CD4-positive, alpha-beta T cell (primary cell): ENCODE data around the gene MTHFD1L. TPM values are rescaled to one million over a fixed set of nuclear protein-coding genes. Genes with fewer than 3 reads are reported as not detected.
"Not testable (repeated sequence)": the region's sequence is repeated elsewhere in the genome, so short reads cannot be mapped to it uniquely, and the experiment has no call there.

Experiments
- ATAC-seq: fragments of 200-7000 bp; cut with Tn5 transposase; one replicate; pipeline ENCODE4 v1.10.0; 2022; ENCODE audit warnings: mild to moderate bottlenecking; ENCODE audit not compliant: poor library complexity
- CTCF ChIA-PET: fragments of 350-600 bp; sonication (Branson Sonifier 250); formaldehyde crosslinking; loops from one replicate; lab custom pipeline; 2021; ENCODE audit warnings: antibody characterized with exemption, inconsistent platforms; lab: Charles Lee
- POLR2A ChIA-PET: fragments of 350-600 bp; sonication (Branson Sonifier 250); formaldehyde crosslinking; loops from one replicate; lab custom pipeline; 2021; ENCODE audit warnings: antibody characterized with exemption, inconsistent platforms; lab: Charles Lee
- DNase-seq, 14 experiments: peaks; one replicate each; pipeline ENCODE4 v3.0.0-alpha.2; 2013 to 2020; ENCODE audit warnings: mixed read lengths in 2 of 14
- H3K27ac ChIP-seq, 2 donors: one replicate each; pipeline versions ENCODE4 v1.5.1 to v1.7.0; 2013; ENCODE audit warnings: low read length in 2 of 2, low read depth in 1 of 2, mild to moderate bottlenecking in 1 of 2
- H3K27me3 ChIP-seq, 2 experiments: 1 replicate in 1 of 2; 2 replicates in 1 of 2; pipeline versions ENCODE4 v1.6.1 to v1.7.0; 2013; ENCODE audit warnings: low read length in 2 of 2, control low read depth in 1 of 2, mild to moderate bottlenecking in 1 of 2, moderate library complexity in 1 of 2; ENCODE audit not compliant: insufficient read depth in 2 of 2, control insufficient read depth in 1 of 2
- H3K36me3 ChIP-seq: one replicate; pipeline ENCODE4 v1.6.1; 2013; ENCODE audit warnings: low read length, control low read depth; ENCODE audit not compliant: insufficient read depth
- H3K4me1 ChIP-seq: one replicate; pipeline ENCODE4 v1.6.1; 2013; ENCODE audit warnings: low read length, control low read depth; ENCODE audit not compliant: insufficient read depth
- H3K4me3 ChIP-seq: one replicate; pipeline ENCODE4 v1.5.1; 2013; ENCODE audit warnings: mild to moderate bottlenecking, low read length, moderate library complexity
- H3K9me3 ChIP-seq, 2 experiments: 1 replicate in 1 of 2; 2 replicates in 1 of 2; pipeline versions ENCODE4 v1.6.1 to v1.7.0; 2013; ENCODE audit warnings: low read length in 2 of 2, mild to moderate bottlenecking in 2 of 2, control low read depth in 1 of 2, moderate library complexity in 1 of 2; ENCODE audit not compliant: control insufficient read depth in 1 of 2, insufficient read depth in 1 of 2
- H3K27ac Mint-ChIP-seq: one replicate; pipeline ENCODE4 v1.8.0; 2020; ENCODE audit warnings: mixed read lengths
- H3K27me3 Mint-ChIP-seq: one replicate; pipeline ENCODE4 v1.8.0; 2021; ENCODE audit warnings: mixed read lengths
- H3K36me3 Mint-ChIP-seq: one replicate; pipeline ENCODE4 v1.8.0; 2021; ENCODE audit warnings: low read depth, mixed read lengths
- H3K4me1 Mint-ChIP-seq: one replicate; pipeline ENCODE4 v1.8.0; 2021; ENCODE audit warnings: low read depth, mixed read lengths
- H3K4me3 Mint-ChIP-seq: one replicate; pipeline ENCODE4 v1.8.0; 2020; ENCODE audit warnings: mild to moderate bottlenecking, mixed read lengths
- H3K9me3 Mint-ChIP-seq: one replicate; pipeline ENCODE4 v1.8.0; 2020; ENCODE audit warnings: mixed read lengths
- intact Hi-C, 2 experiments: fragments of 100-400 bp; cut with DNase I in 1 of 2; cut with micrococcal nuclease in 1 of 2; formaldehyde crosslinking; loops; one replicate each; pipeline versions ENCODE4 v1.15.1 to v1.9.0; 2023 to 2025; cut with DNase I, micrococcal nuclease
- total RNA-seq, 174 experiments: library from RNA in 2 of 174; stranded (reverse) in 2 of 174; gene quantifications; one replicate each; pipeline ENCODE4 v1.2.3 and lab custom pipeline; 2021 to 2026
- TF ChIP-seq, protein P1 (sequence below): fragments of 200-600 bp; IDR thresholded peaks from one replicate; pipeline ENCODE4 v1.8.0; 2022; ENCODE audit warnings: antibody characterized with exemption, mild to moderate bottlenecking

Gene MTHFD1L
- total RNA-seq, 2 experiments from 2014 or later = 8.8 to 9.7 TPM

DNA sequence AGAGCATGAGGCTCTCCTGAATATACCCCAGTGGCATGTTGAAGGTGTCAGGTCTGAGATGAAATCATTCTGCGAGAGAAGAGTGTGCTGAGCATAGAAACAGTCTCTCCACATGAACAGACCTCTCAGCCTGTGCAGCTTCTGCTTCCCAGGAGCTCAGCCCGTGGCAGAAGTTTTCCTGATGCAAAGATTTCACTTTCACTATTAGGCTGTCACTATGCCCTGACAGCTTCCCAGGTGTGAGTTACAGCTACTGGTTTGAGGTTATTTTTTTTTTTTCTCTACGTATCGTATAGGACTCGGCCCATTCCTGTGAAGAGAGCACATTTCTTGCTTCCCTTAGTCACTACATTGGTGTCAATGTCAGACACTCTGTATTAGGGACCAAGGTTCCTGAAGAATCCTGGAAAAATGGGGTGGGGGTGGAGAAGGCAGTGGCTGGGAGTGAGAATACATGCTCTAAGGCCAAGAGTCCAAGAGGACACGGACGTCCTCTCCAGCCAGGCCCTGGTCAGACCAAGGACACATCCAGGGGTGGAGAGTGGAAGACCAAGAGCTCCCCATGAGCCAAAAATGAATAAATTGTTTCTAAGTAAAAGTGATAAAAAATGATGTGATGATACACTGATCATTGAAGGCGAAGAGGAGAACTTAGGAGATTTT, 253.1 kb downstream of the MTHFD1L start:
- Histone ChIP-seq H3K4me1 (no peaks in the 10 kb centered on the region), H3K27ac (no peak overlapping the region), H3K36me3 (no peaks in the 10 kb centered on the region), H3K4me3 (no peak overlapping the region), H3K27me3 (no peaks in the 10 kb centered on the region), H3K9me3 (peaks cover 0 to 7% of the 10 kb centered on the region in 2 experiments)
- POLR2A ChIA-PET = no interaction called here
- Mint-ChIP-seq H3K36me3 (no peaks in the 10 kb centered on the region), H3K4me1 (no peaks in the 10 kb centered on the region), H3K9me3 (no peaks in the 10 kb centered on the region), H3K27me3 (no peaks in the 10 kb centered on the region), H3K4me3 (no peak overlapping the region), H3K27ac (no peak overlapping the region)
- TF ChIP-seq, protein P1, sequence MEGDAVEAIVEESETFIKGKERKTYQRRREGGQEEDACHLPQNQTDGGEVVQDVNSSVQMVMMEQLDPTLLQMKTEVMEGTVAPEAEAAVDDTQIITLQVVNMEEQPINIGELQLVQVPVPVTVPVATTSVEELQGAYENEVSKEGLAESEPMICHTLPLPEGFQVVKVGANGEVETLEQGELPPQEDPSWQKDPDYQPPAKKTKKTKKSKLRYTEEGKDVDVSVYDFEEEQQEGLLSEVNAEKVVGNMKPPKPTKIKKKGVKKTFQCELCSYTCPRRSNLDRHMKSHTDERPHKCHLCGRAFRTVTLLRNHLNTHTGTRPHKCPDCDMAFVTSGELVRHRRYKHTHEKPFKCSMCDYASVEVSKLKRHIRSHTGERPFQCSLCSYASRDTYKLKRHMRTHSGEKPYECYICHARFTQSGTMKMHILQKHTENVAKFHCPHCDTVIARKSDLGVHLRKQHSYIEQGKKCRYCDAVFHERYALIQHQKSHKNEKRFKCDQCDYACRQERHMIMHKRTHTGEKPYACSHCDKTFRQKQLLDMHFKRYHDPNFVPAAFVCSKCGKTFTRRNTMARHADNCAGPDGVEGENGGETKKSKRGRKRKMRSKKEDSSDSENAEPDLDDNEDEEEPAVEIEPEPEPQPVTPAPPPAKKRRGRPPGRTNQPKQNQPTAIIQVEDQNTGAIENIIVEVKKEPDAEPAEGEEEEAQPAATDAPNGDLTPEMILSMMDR = no peak
- CTCF ChIA-PET = no interaction called here
- DNase-seq = no peak
- no peak for ATAC-seq
- intact Hi-C loops = no loop called here

DNA sequence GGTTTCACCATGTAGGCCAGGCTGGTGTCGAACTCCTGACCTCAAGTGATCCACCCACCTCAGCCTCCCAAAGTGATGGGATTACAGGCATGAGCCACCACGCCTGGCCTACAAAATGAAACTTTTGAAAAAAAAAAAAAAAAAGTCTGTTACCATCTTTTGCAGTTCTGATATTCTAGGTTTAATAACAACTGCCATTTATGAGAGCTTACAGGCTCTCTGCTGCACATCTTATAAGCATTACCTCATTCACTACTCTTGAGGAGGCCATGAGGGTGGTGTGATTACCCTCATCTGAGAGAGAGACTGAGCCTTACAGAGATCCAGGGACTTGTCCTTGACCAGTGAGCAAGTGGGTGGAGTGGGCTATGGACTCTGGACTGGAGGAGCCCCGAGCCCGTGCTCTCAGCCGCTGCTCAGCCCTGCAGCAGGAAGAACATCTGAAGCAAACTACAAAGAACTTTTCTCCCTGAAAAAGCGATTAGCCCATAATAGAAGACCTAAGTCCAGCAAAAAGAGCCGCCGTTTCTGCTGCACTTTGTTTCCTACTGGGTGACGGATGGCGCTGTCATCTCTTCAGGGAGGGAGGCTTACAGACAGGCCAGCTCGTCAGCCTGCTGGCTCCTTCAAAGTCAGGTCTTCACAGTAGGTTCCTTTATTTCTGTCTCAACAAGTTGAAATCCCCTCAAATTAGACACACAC, 254.5 kb downstream of the MTHFD1L start:
- DNase-seq = no peak
- Histone ChIP-seq H3K9me3 (peaks cover 0 to 3% of the 10 kb centered on the region in 2 experiments), H3K36me3 (no peaks in the 10 kb centered on the region), H3K27ac (no peak overlapping the region), H3K4me1 (no peaks in the 10 kb centered on the region), H3K4me3 (no peak overlapping the region), H3K27me3 (no peaks in the 10 kb centered on the region)
- TF ChIP-seq, protein P1 = no peak
- no peak overlapping the region for H3K4me3 Mint-ChIP-seq
- H3K36me3 Mint-ChIP-seq = no peaks in the 10 kb centered on the region
- ChIA-PET CTCF (no interaction called here), POLR2A (no interaction called here)
- ATAC-seq = no peak
- H3K9me3 Mint-ChIP-seq = no peaks in the 10 kb centered on the region
- intact Hi-C loops = no loop called here
- H3K4me1 Mint-ChIP-seq = no peaks in the 10 kb centered on the region
- no peaks in the 10 kb centered on the region for H3K27me3 Mint-ChIP-seq
- H3K27ac Mint-ChIP-seq = no peak overlapping the region

DNA sequence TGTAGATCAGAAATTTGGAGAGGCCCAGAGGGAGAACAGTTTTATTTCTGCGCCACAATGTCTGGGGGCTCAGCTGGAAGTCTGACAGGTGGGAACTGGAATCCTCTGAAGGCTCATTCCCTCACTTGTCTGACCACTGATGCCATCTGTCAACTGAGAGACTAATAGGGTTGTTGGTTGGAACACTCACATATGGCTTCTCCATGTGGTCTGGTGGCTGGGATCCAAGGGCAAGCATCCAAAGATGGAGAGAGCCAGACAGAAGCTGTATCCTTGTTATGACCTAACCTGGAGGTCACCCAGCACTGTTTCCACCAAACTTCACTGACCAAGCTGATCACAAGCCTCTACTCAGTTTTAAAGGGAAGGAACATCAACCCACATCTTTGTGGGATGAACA, 256.4 kb downstream of the MTHFD1L start:
- POLR2A ChIA-PET = no interaction called here
- H3K9me3 ChIP-seq = peaks cover 0 to 3% of the 10 kb centered on the region in 2 experiments
- ATAC-seq (no peak), DNase-seq (no peak)
- no peaks in the 10 kb centered on the region for H3K36me3 ChIP-seq
- H3K9me3 Mint-ChIP-seq = no peaks in the 10 kb centered on the region
- H3K4me3 ChIP-seq = no peak overlapping the region
- no peaks in the 10 kb centered on the region for H3K27me3 ChIP-seq
- no peaks in the 10 kb centered on the region for H3K36me3 Mint-ChIP-seq
- H3K27ac Mint-ChIP-seq = no peak overlapping the region
- no peaks in the 10 kb centered on the region for H3K27me3 Mint-ChIP-seq
- H3K4me1 Mint-ChIP-seq = no peaks in the 10 kb centered on the region
- intact Hi-C loops = no loop called here
- no peaks in the 10 kb centered on the region for H3K4me1 ChIP-seq
- no peak overlapping the region for H3K4me3 Mint-ChIP-seq
- TF ChIP-seq, protein P1 = no peak
- CTCF ChIA-PET = no interaction called here
- no peak overlapping the region for H3K27ac ChIP-seq

DNA sequence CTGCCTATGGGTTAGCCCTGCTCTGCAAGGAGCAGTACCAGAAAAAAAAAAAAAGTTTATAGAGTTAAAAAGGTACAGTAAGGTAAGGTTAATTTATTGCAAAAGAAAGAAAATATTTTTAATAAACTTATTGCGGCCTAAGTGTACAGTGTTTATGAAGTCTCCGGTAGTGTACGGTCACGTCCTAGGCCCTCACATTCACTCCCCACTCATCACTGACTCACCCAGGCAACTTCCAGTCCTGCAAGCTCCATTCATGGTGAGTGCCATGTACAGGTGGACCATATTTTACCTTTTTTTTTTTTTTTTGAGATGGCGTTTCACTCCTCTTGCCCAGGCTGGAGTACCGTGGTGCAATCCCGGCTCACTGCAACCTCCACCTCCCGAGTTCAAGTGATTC, 258.1 kb downstream of the MTHFD1L start:
- CTCF ChIA-PET = interaction anchor here (0.7 kb wide), 1 partner anchor 924 kb away, joined by 3 read pairs; no protein-coding TSS in a partner anchor
- H3K4me1 Mint-ChIP-seq, H3K36me3 Mint-ChIP-seq, POLR2A ChIA-PET, intact Hi-C loops, H3K36me3 ChIP-seq, H3K27me3 ChIP-seq, H3K27ac ChIP-seq, H3K9me3 Mint-ChIP-seq, DNase-seq, H3K4me3 ChIP-seq, ATAC-seq, H3K4me3 Mint-ChIP-seq, H3K9me3 ChIP-seq, H3K4me1 ChIP-seq, H3K27ac Mint-ChIP-seq, H3K27me3 Mint-ChIP-seq: not testable (repeated sequence)

DNA sequence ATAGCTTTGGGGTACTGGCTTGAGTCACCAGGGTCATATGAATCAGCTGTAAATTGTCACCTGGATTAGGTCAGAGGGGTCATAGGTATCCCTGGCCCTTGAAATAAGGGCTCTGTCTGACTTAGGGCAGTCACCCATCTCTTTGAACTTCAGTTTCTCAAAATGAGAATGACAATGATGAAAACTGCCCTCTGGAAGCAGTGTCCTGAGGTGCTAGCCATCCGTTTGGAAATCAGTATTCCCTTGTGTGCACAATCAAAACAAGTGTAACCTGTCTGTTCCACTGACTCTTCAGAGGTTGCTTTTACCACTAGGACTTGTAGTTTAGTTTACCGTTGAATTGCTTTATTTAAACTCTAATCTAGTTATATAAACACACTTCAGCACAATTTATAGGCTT, 259.7 kb downstream of the MTHFD1L start:
- H3K27me3 ChIP-seq, H3K9me3 Mint-ChIP-seq, H3K4me1 Mint-ChIP-seq, DNase-seq, ATAC-seq, H3K36me3 Mint-ChIP-seq, CTCF ChIA-PET, H3K27ac Mint-ChIP-seq, H3K36me3 ChIP-seq, H3K4me3 ChIP-seq, H3K9me3 ChIP-seq, H3K4me1 ChIP-seq, intact Hi-C loops, POLR2A ChIA-PET, H3K27ac ChIP-seq, H3K27me3 Mint-ChIP-seq, H3K4me3 Mint-ChIP-seq: not testable (repeated sequence)
